DND-41 (cell line): ENCODE measurements around the gene MRPL3.
A peak's percentile ranks its signal among the peaks of the same experiment; 100 is the strongest.

Experiments used
- ATAC-seq: fragments of 200-7000 bp; cut with Tn5 transposase; 3 replicates; pipeline ENCODE4 v1.9.1; 2021; ENCODE audit warnings: low read depth; ENCODE audit not compliant: insufficient read depth
- DNase-seq: peaks from one replicate; pipeline ENCODE4 v3.0.0-alpha.2; 2020
- H2AFZ ChIP-seq: 2 replicates; pipeline ENCODE4 v1.6.0; 2012; ENCODE audit warnings: low read depth, low read length
- H3K27ac ChIP-seq: 2 replicates; pipeline ENCODE4 v1.5.1; 2012; ENCODE audit warnings: low read length, inconsistent platforms
- H3K27me3 ChIP-seq: fragments of 200-600 bp; sonication (generic); 2 replicates; pipeline ENCODE4 v1.6.0; 2012; ENCODE audit warnings: low read length, mild to moderate bottlenecking, inconsistent platforms; ENCODE audit not compliant: insufficient read depth, poor library complexity
- H3K36me3 ChIP-seq: 2 replicates; pipeline ENCODE4 v1.5.1; 2012; ENCODE audit warnings: low read length, inconsistent platforms; ENCODE audit not compliant: insufficient read depth
- H3K4me1 ChIP-seq: 2 replicates; pipeline ENCODE4 v1.5.1; 2012; ENCODE audit warnings: mild to moderate bottlenecking, low read length; ENCODE audit not compliant: insufficient read depth
- H3K4me2 ChIP-seq: 2 replicates; pipeline ENCODE4 v1.6.0; 2012; ENCODE audit warnings: mild to moderate bottlenecking, moderate library complexity, low read length, inconsistent platforms; ENCODE audit not compliant: insufficient read depth
- H3K4me3 ChIP-seq, 2 experiments: fragments of 200-600 bp in 1 of 2; shearing (Covaris generic) in 1 of 2; 2 replicates each; pipeline ENCODE4 v1.5.1; 2012 to 2016; ENCODE audit warnings: inconsistent platforms in 2 of 2, low read length in 2 of 2, mild to moderate bottlenecking in 2 of 2, low read depth in 1 of 2, moderate library complexity in 1 of 2
- H3K79me2 ChIP-seq: 2 replicates; pipeline ENCODE4 v1.6.0; 2012; ENCODE audit warnings: low read length, inconsistent platforms; ENCODE audit not compliant: insufficient read depth
- H3K9ac ChIP-seq: 2 replicates; pipeline ENCODE4 v1.6.0; 2012; ENCODE audit warnings: low read depth, mild to moderate bottlenecking, inconsistent platforms, low read length, moderate library complexity
- H3K9me3 ChIP-seq: 2 replicates; pipeline ENCODE4 v1.5.1; 2012; ENCODE audit warnings: low read length, moderate library complexity, mild to moderate bottlenecking, inconsistent platforms; ENCODE audit not compliant: insufficient read depth, severe bottlenecking
- H4K20me1 ChIP-seq: 2 replicates; pipeline ENCODE4 v1.6.0; 2012; ENCODE audit warnings: low read length; ENCODE audit not compliant: insufficient read depth
- EZH2 ChIP-seq: IDR thresholded peaks from 3 replicates; pipeline ENCODE4 v1.6.1; 2012; ENCODE audit warnings: borderline replicate concordance, low read depth, mild to moderate bottlenecking, moderate library complexity, low read length, inconsistent platforms; ENCODE audit not compliant: severe bottlenecking
- TF ChIP-seq, protein P1 (sequence below): IDR thresholded peaks from 2 replicates; pipeline ENCODE4 v1.5.1; 2012; ENCODE audit warnings: borderline replicate concordance, low read length, moderate library complexity, mild to moderate bottlenecking; ENCODE audit not compliant: poor library complexity, severe bottlenecking; ENCODE audit errors: extremely low read depth

The MRPL3 gene

GRCh38 chr3:131549340-131549739 is 46.6 kb upstream of the MRPL3 start:
- Histone ChIP-seq H4K20me1 (no peaks in the 10 kb centered on the region), H3K27me3 (peaks cover 4% of the 10 kb centered on the region), H3K4me1 (no peaks in the 10 kb centered on the region), H3K27ac (no peak overlapping the region), H3K9me3 (no peaks in the 10 kb centered on the region), H3K79me2 (no peaks in the 10 kb centered on the region), H3K36me3 (no peaks in the 10 kb centered on the region), H3K4me2 (no peak overlapping the region), H3K9ac (no peak overlapping the region), H3K4me3 (no peak overlapping the region), H2AFZ (no peak overlapping the region)
- ATAC-seq (no peak), DNase-seq (peak; percentile 9)
- TF ChIP-seq EZH2, result no peak
- TF ChIP-seq, protein P1, sequence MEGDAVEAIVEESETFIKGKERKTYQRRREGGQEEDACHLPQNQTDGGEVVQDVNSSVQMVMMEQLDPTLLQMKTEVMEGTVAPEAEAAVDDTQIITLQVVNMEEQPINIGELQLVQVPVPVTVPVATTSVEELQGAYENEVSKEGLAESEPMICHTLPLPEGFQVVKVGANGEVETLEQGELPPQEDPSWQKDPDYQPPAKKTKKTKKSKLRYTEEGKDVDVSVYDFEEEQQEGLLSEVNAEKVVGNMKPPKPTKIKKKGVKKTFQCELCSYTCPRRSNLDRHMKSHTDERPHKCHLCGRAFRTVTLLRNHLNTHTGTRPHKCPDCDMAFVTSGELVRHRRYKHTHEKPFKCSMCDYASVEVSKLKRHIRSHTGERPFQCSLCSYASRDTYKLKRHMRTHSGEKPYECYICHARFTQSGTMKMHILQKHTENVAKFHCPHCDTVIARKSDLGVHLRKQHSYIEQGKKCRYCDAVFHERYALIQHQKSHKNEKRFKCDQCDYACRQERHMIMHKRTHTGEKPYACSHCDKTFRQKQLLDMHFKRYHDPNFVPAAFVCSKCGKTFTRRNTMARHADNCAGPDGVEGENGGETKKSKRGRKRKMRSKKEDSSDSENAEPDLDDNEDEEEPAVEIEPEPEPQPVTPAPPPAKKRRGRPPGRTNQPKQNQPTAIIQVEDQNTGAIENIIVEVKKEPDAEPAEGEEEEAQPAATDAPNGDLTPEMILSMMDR, result peak; percentile 64

DNA sequence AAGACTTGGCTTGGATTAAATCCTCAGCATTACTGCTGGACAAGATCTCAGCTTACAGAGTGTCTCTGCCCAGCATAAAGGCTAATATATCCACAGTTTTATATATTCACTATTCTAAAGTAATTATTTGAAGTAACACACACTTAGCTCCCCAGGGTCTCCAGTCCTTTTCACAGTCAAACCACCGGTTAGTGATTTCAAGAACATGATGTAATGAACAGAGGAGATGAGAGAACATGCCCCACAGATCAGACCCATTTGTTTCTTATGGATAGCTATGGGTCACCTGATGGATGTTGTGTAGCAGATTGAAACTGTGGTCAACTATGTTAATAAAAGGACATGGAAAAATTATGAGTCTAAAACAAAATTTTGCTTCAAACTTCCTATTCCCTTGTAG is 44.8 kb upstream of the MRPL3 start:
- Histone ChIP-seq H3K79me2 (no peaks in the 10 kb centered on the region), H3K27ac (no peak overlapping the region), H2AFZ (no peak overlapping the region), H3K9me3 (no peaks in the 10 kb centered on the region), H3K27me3 (peaks cover 5% of the 10 kb centered on the region), H3K9ac (no peak overlapping the region), H3K36me3 (no peaks in the 10 kb centered on the region), H3K4me2 (no peak overlapping the region), H4K20me1 (no peaks in the 10 kb centered on the region), H3K4me1 (no peaks in the 10 kb centered on the region), H3K4me3 (no peak overlapping the region)
- DNase-seq, result no peak
- TF ChIP-seq, protein P1, result no peak
- no peak for TF ChIP-seq EZH2
- no peak for ATAC-seq

GRCh38 chr3:131546441-131546840 is 43.7 kb upstream of the MRPL3 start:
- H3K79me2 ChIP-seq, result no peaks in the 10 kb centered on the region
- H4K20me1 ChIP-seq, result no peaks in the 10 kb centered on the region
- no peak overlapping the region for H3K4me2 ChIP-seq
- no peaks in the 10 kb centered on the region for H3K36me3 ChIP-seq
- H3K9me3 ChIP-seq, result no peaks in the 10 kb centered on the region
- no peak overlapping the region for H3K27ac ChIP-seq
- no peak overlapping the region for H3K4me3 ChIP-seq
- no peak overlapping the region for H3K9ac ChIP-seq
- DNase-seq, result no peak
- no peaks in the 10 kb centered on the region for H3K4me1 ChIP-seq
- ATAC-seq, result no peak
- H2AFZ ChIP-seq, result no peak overlapping the region
- no peak for TF ChIP-seq EZH2
- TF ChIP-seq, protein P1, result no peak
- H3K27me3 ChIP-seq, result peaks cover 5% of the 10 kb centered on the region

DNA sequence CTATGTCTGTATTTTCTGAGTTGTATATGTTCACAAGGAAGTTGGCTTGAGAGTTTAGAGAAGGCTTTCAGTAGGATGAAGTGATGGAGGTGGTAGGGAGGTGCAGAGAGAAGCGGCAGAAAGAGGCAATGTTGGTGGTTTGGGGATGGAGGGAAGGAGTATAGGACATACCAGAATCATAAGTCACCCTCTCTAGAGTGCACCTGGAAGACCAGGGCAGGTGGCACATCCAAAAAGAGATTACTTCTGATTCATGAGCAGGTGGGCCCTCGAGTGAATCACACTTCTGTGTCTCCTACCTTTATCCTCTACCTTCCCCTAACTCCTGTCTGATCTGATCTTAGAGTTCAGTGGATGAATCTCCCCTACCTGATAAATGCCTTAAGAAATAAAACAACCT is 41.8 kb upstream of the MRPL3 start:
- Histone ChIP-seq H3K4me2 (no peak overlapping the region), H3K4me1 (no peaks in the 10 kb centered on the region), H3K9me3 (no peaks in the 10 kb centered on the region), H3K36me3 (no peaks in the 10 kb centered on the region), H3K79me2 (no peaks in the 10 kb centered on the region), H3K27me3 (peaks cover 7% of the 10 kb centered on the region), H3K27ac (no peak overlapping the region), H2AFZ (no peak overlapping the region), H4K20me1 (no peaks in the 10 kb centered on the region), H3K4me3 (no peak overlapping the region), H3K9ac (no peak overlapping the region)
- no peak for ATAC-seq
- DNase-seq, result no peak
- no peak for TF ChIP-seq EZH2
- TF ChIP-seq, protein P1, result no peak
